Measurements from ENCODE around the gene SLU7. TPM values are rescaled to one million over a fixed set of nuclear protein-coding genes. Genes with fewer than 3 reads are reported as not detected.
"Not testable (repeated sequence)": the region's sequence is repeated elsewhere in the genome, so short reads cannot be mapped to it uniquely, and the experiment has no call there.

SLU7 gene
- total and polyA plus RNA-seq, 2 of the 4 experiments (the other 2 are of a cell fraction) = 15.9 to 34.2 TPM

DNA sequence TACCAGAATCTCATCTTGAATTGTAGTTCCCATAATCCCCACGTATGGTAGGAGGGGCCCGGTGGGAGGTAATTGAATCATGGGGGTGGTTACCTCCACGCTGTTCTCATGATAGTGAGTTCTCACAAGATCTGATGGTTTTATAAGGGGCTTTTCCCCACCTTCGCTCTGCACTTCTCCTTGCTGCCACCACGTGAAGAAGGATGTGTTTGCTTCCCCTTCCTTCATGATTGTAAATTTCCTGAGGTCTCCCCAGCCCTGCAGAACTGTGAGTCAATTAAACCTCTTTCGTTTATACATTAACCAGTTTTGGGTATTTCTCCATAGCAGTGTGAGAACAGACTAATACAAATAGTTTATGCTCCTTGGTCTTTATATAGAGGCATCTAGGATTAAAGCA, 17.8 kb upstream of the SLU7 start:
- ATAC-seq (ENCODE audit: low read depth); BruUV-seq (replicated peaks); H4K5ac ChIP-seq (ENCODE audit: low read depth, low read length); H2AK9ac ChIP-seq (replicated peaks; ENCODE audit: low read depth, low read length, poor library complexity); H4K91ac ChIP-seq (ENCODE audit: insufficient read depth, low read depth, low read length); H2BK15ac ChIP-seq (ENCODE audit: low read depth, low read length); H3K4me1 ChIP-seq (ENCODE audit: control insufficient read depth, insufficient read depth, low read length); H3K18ac ChIP-seq (ENCODE audit: low read depth, low read length); H2AK5ac ChIP-seq (ENCODE audit: low read depth, low read length); POLR2A ChIA-PET (ENCODE audit: unreplicated experiment); H3K4me2 ChIP-seq (ENCODE audit: low read depth, low read length); H3K79me1 ChIP-seq (ENCODE audit: low read depth in 1 of 2, low read length in 2 of 2); H4K8ac ChIP-seq (ENCODE audit: low read depth in 2 of 2, low read length in 2 of 2); H3K14ac ChIP-seq (replicated peaks; ENCODE audit: low read depth, low read length); H2BK20ac ChIP-seq (ENCODE audit: low read depth, low read length); H2BK5ac ChIP-seq (ENCODE audit: low read depth, low read length, poor library complexity, severe bottlenecking); H3K9ac ChIP-seq (ENCODE audit: low read depth, low read length); H3K27me3 ChIP-seq (ENCODE audit: control insufficient read depth, insufficient read depth, low read length); DNase-seq; H3K27ac ChIP-seq (ENCODE audit: insufficient read depth, low read length); in situ Hi-C loops (cut with MboI; ENCODE audit: low sequenced_read_pairs); H3K4ac ChIP-seq (ENCODE audit: low read depth, low read length); CTCF ChIA-PET; H3K56ac ChIP-seq (ENCODE audit: extremely low read depth, insufficient read depth, low read length); H2BK120ac ChIP-seq (ENCODE audit: low read depth, low read length); H3K4me3 ChIP-seq (ENCODE audit: insufficient read depth, low read depth, low read length); H4K20me1 ChIP-seq (ENCODE audit: insufficient read depth, low read length); H3K9me3 ChIP-seq (ENCODE audit: control insufficient read depth, insufficient read depth, low read length); H3K23ac ChIP-seq (ENCODE audit: low read depth, low read length); H3K36me3 ChIP-seq (ENCODE audit: control insufficient read depth, insufficient read depth, low read length); H2AFZ ChIP-seq (replicated peaks; ENCODE audit: low read length, poor library complexity); H3K9me1 ChIP-seq (ENCODE audit: insufficient read depth, low read length); dilution Hi-C loops (cut with HindIII; ENCODE audit: low sequenced_read_pairs, unreplicated experiment): not testable (repeated sequence)
- intact Hi-C loops (cut with micrococcal nuclease) = loop anchor here (10.0 kb wide), 1 partner anchor 1108 kb away; the partner anchor contains the start of gene GABRB2
- WGBS, 2 experiments (ENCODE audit: extremely low coverage in 2 of 2, insufficient read length in 1 of 2) = no CpG with 5 or more reads among the region's 6 CpGs

Measured in IMR-90 (cell line).